Measurements from ENCODE around the gene KSR1. TPM values are rescaled to one million over a fixed set of nuclear protein-coding genes. Genes with fewer than 3 reads are reported as not detected.

The KSR1 gene
- total and polyA plus RNA-seq, 2 experiments from 2014 or later, result 0.98 to 2.5 TPM

DNA sequence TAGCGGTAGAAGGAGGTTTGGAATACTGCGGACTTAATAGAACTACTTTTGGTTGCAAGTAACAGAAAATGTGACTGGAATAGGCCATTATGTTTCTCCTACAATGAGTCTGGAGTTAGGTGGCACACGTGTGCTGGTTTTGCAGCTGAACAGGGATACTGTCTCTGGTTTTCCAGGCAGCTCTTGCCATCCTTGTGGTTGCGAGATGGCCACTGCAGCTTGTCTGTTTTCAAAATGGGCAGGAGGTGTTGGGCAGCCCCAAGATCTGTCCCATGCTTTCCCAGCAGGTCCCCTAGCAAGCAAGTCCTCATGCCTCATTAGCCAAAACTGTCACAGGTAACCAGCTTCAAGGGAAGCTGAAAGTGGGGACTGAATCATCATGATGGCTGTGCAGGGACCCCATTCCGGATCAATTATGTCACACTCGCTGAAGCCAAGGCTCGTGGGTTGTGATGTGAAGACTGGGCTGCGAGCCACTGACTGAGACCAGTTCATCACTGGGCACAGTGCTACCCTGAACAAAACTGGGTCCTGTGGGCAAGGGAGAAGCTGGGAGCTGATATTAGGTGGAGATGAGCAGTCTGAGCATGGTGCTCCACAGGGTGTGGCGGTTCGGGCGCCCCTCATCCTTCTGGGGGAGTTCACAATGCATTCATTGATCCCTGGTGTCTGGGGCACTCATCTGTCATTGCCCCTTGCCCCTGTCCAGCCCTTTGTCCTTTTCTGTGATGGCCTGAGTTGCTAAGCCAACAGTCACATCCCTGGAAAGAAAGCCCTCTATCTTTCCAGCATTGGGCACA, 82.1 kb downstream of the KSR1 start:
- no peak overlapping the region for H3K4me2 ChIP-seq (ENCODE audit: unreplicated experiment)
- H4K20me1 ChIP-seq (ENCODE audit: insufficient read depth), result no peaks in the 10 kb centered on the region
- no peaks in the 10 kb centered on the region for H3K9me3 ChIP-seq (ENCODE audit: low read depth)
- H3K36me3 ChIP-seq (ENCODE audit: low read depth), result no peaks in the 10 kb centered on the region
- H3K79me2 ChIP-seq (ENCODE audit: insufficient read depth), result no peaks in the 10 kb centered on the region
- no peaks in the 10 kb centered on the region for H3K27me3 ChIP-seq (replicated peaks; ENCODE audit: insufficient read depth)
- no peak overlapping the region for H2AFZ ChIP-seq
- WGBS, 2 experiments (ENCODE audit: low coverage in 1 of 2, low lambda C conversion rate in 2 of 2, missing lambda C conversion rate in 2 of 2), result 86 to 88% methylated on average over 11 of the region's 11 CpGs
- H3K4me3 ChIP-seq, result no peak overlapping the region
- H3K9ac ChIP-seq, result no peak overlapping the region
- in situ Hi-C loops (cut with MboI), result loop anchor here (25.0 kb wide), 1 partner anchor 99 kb away; the partner anchor contains the start of gene LGALS9
- peaks cover 42% of the 10 kb centered on the region for H3K4me1 ChIP-seq (ENCODE audit: insufficient read depth)
- DNase-seq, result peak; percentile 36
- peaks cover 33% of the 10 kb centered on the region for H3F3A ChIP-seq (ENCODE audit: insufficient read depth)
- no peaks in the 10 kb centered on the region for H3K9me2 ChIP-seq (ENCODE audit: insufficient read depth)
- TF ChIP-seq EZH2phosphoT487 (IDR thresholded peaks at IDR 0.05; ENCODE audit: insufficient read depth, low read depth), result no peak
- no peak for TF ChIP-seq EZH2 (IDR thresholded peaks at IDR 0.05; ENCODE audit: insufficient read depth, poor library complexity, severe bottlenecking)
- H3K27ac ChIP-seq, result no peak overlapping the region

DNA sequence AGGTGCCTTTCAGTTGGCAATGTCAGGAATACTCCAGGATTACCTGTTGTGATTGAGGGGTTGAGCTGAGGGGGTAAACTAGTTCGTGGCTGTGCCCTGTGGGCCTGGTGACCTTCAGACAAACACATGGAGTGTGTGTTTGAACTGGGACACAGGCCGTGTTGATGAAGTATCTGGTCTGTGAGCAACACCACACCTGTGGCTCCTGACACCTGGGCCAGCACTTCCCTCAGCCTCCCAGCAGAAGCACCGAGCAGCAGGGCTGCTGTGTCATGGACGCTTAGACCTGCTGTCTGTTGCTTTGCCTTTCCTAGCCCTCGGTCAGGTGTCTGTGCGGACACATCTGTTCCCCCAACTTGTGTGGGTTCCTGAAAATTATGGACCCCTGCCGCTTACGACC, 82.9 kb downstream of the KSR1 start:
- no peak overlapping the region for H3K27ac ChIP-seq
- H3K79me2 ChIP-seq (ENCODE audit: insufficient read depth), result no peaks in the 10 kb centered on the region
- no peak overlapping the region for H3K4me3 ChIP-seq
- no peaks in the 10 kb centered on the region for H4K20me1 ChIP-seq (ENCODE audit: insufficient read depth)
- no peaks in the 10 kb centered on the region for H3K36me3 ChIP-seq (ENCODE audit: low read depth)
- 94 to 95% methylated on average over 8 of the region's 8 CpGs for WGBS, 2 experiments (ENCODE audit: low coverage in 1 of 2, low lambda C conversion rate in 2 of 2, missing lambda C conversion rate in 2 of 2)
- TF ChIP-seq EZH2 (IDR thresholded peaks at IDR 0.05; ENCODE audit: insufficient read depth, poor library complexity, severe bottlenecking), result no peak
- no peak for TF ChIP-seq EZH2phosphoT487 (IDR thresholded peaks at IDR 0.05; ENCODE audit: insufficient read depth, low read depth)
- no peak overlapping the region for H3K4me2 ChIP-seq (ENCODE audit: unreplicated experiment)
- peaks cover 32% of the 10 kb centered on the region for H3F3A ChIP-seq (ENCODE audit: insufficient read depth)
- H3K27me3 ChIP-seq (replicated peaks; ENCODE audit: insufficient read depth), result no peaks in the 10 kb centered on the region
- DNase-seq, result no peak
- H2AFZ ChIP-seq, result no peak overlapping the region
- in situ Hi-C loops (cut with MboI), result loop anchor here (25.0 kb wide), 1 partner anchor 98 kb away; the partner anchor contains the start of gene LGALS9
- no peak overlapping the region for H3K9ac ChIP-seq
- no peaks in the 10 kb centered on the region for H3K9me2 ChIP-seq (ENCODE audit: insufficient read depth)
- no peaks in the 10 kb centered on the region for H3K9me3 ChIP-seq (ENCODE audit: low read depth)
- peaks cover 36% of the 10 kb centered on the region for H3K4me1 ChIP-seq (ENCODE audit: insufficient read depth)

DNA sequence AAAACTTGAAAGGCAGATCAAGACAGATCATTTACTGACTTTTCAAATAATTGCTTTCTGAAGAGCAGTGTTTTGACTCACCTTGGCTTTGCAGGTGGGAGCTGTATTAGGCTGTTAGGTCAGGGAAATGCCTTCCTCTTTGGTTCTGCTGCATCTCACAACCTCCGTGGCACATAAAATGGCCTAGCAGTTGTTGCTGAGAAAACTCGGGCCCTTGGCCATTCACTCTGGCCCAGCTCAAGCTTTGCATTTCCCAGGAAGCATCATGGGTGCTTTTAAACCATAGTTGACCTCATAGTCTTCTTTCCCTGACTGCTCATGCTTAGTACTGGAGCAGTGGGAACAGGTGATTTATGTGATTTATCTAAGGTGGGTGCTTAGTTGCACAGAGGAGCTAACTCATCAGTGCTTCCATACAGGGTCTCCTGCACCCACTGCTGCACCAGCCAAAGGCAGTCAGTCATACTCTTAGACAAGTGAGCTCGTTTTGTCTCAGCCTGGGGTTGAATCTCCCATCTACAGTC, 83.6 kb downstream of the KSR1 start:
- H3K9ac ChIP-seq, result peak overlapping the region; percentile 24; the same call in 1 of the 2 replicates
- 46 to 49% methylated on average over 3 of the region's 3 CpGs for WGBS, 2 experiments (ENCODE audit: low coverage in 1 of 2, low lambda C conversion rate in 2 of 2, missing lambda C conversion rate in 2 of 2)
- in situ Hi-C loops (cut with MboI), result loop anchor here (25.0 kb wide), 1 partner anchor 97 kb away; the partner anchor contains the start of gene LGALS9
- H3K9me3 ChIP-seq (ENCODE audit: low read depth), result no peaks in the 10 kb centered on the region
- no peaks in the 10 kb centered on the region for H3K9me2 ChIP-seq (ENCODE audit: insufficient read depth)
- no peak overlapping the region for H2AFZ ChIP-seq
- peaks cover 29% of the 10 kb centered on the region for H3K4me1 ChIP-seq (ENCODE audit: insufficient read depth)
- DNase-seq, result no peak
- no peaks in the 10 kb centered on the region for H3K27me3 ChIP-seq (replicated peaks; ENCODE audit: insufficient read depth)
- H3K79me2 ChIP-seq (ENCODE audit: insufficient read depth), result no peaks in the 10 kb centered on the region
- peak overlapping the region; percentile 84 for H3K27ac ChIP-seq
- H3K4me3 ChIP-seq, result no peak overlapping the region
- H3K36me3 ChIP-seq (ENCODE audit: low read depth), result no peaks in the 10 kb centered on the region
- H4K20me1 ChIP-seq (ENCODE audit: insufficient read depth), result no peaks in the 10 kb centered on the region
- peaks cover 25% of the 10 kb centered on the region for H3F3A ChIP-seq (ENCODE audit: insufficient read depth)
- TF ChIP-seq EZH2phosphoT487 (IDR thresholded peaks at IDR 0.05; ENCODE audit: insufficient read depth, low read depth) (no peak), EZH2 (IDR thresholded peaks at IDR 0.05; ENCODE audit: insufficient read depth, poor library complexity, severe bottlenecking) (no peak)
- peak overlapping the region; percentile 36 for H3K4me2 ChIP-seq (ENCODE audit: unreplicated experiment)

DNA sequence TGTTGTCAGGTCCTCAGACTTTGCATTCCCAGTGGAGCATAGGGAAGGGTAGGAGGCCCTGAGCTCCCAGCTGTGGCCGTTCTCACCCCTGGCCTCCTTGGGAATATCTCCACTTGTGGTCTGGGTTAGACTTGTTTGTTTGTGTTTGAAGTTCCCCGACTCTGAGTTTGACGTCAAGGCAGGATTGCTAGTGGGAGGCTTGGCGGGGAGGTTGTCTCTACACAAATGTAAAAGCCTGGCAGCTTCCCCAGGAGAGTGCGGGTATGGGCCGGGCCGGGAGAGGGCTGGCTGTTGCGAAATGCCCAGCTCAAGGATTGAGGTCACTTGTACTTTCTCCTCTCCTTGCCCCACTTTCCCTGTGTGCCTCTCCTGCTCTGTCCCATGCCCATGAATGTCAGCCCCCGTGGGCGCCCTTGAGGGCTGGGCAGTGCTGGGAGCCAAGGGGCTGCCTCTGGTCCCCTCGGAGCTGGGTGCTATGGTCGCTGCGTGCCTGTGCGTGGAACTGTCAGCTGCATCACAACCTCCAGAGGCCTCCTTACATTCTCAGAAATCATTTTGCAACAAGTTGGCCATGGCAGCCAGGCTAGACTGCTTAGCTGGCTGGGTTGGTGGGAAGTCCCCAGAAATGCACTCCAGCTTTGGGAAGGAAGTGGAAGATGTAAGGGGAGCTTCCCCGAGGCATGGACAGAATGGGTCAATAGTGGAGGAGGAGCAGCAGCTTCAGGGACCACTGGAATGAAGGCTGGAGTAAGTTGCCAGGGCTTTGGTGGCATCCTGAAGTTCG, 84.3 kb downstream of the KSR1 start:
- Histone ChIP-seq H3F3A (ENCODE audit: insufficient read depth) (peaks cover 21% of the 10 kb centered on the region), H3K9me2 (ENCODE audit: insufficient read depth) (no peaks in the 10 kb centered on the region), H3K36me3 (ENCODE audit: low read depth) (no peaks in the 10 kb centered on the region), H3K9ac (peak overlapping the region; percentile 57), H2AFZ (peak overlapping the region; percentile 29; the same call in 1 of the 2 replicates), H3K4me2 (ENCODE audit: unreplicated experiment) (peak overlapping the region; percentile 82), H3K27ac (peak overlapping the region; percentile 84), H3K4me3 (0 out of 2 replicates have a peak overlapping the region, but pooled peaks have one; percentile 36), H3K27me3 (replicated peaks; ENCODE audit: insufficient read depth) (no peaks in the 10 kb centered on the region), H4K20me1 (ENCODE audit: insufficient read depth) (no peaks in the 10 kb centered on the region), H3K79me2 (ENCODE audit: insufficient read depth) (no peaks in the 10 kb centered on the region), H3K4me1 (ENCODE audit: insufficient read depth) (peaks cover 23% of the 10 kb centered on the region), H3K9me3 (ENCODE audit: low read depth) (no peaks in the 10 kb centered on the region)
- TF ChIP-seq EZH2 (IDR thresholded peaks at IDR 0.05; ENCODE audit: insufficient read depth, poor library complexity, severe bottlenecking), result no peak
- no peak for TF ChIP-seq EZH2phosphoT487 (IDR thresholded peaks at IDR 0.05; ENCODE audit: insufficient read depth, low read depth)
- 13 to 15% methylated on average over 16 of the region's 16 CpGs for WGBS, 2 experiments (ENCODE audit: low coverage in 1 of 2, low lambda C conversion rate in 2 of 2, missing lambda C conversion rate in 2 of 2)
- in situ Hi-C loops (cut with MboI), result loop anchor here (25.0 kb wide), 1 partner anchor 97 kb away; the partner anchor contains the start of gene LGALS9
- DNase-seq, result peak; percentile 98

All from GM23248 (cell line).